Pancreas (tissue), 10 donors: ENCODE data around the gene FAM20C. TPM values are rescaled to one million over a fixed set of nuclear protein-coding genes. Genes with fewer than 3 reads are reported as not detected.
A peak's percentile ranks its signal among the peaks of the same experiment; 100 is the strongest.

Experiments used
- ATAC-seq, 4 donors: fragments of 200-7000 bp; cut with Tn5 transposase; one replicate each; pipeline versions ENCODE4 v1.8.0 to v1.9.1; 2020; ENCODE audit warnings: mild to moderate bottlenecking in 4 of 4, moderate library complexity in 4 of 4
- DNase-seq, 6 donors: peaks; one replicate each; pipeline ENCODE4 v3.0.0-alpha.2; 2020
- FAIRE-seq: peaks from 2 replicates; lab custom pipeline; 2012; peaks lifted over from hg19 to GRCh38; lab: Jason Lieb, UNC
- H3K27ac ChIP-seq, 4 donors: fragments of 200-600 bp; sonication (generic); 1 replicate in 3 of 4; 2 replicates in 1 of 4; pipeline versions ENCODE4 v1.5.0 to v1.8.0; 2020
- H3K27me3 ChIP-seq, 4 donors: fragments of 200-600 bp; one replicate each; pipeline ENCODE4 v1.8.0; 2021
- H3K36me3 ChIP-seq, 3 donors: fragments of 200-600 bp; sonication (generic) in 1 of 3; one replicate each; pipeline versions ENCODE4 v1.5.0 to v1.8.0; 2020 to 2021
- H3K4me1 ChIP-seq, 3 donors: fragments of 200-600 bp; one replicate each; pipeline ENCODE4 v1.8.0; 2021
- H3K4me3 ChIP-seq, 4 donors: fragments of 200-600 bp; sonication (generic) in 2 of 4; one replicate each; pipeline versions ENCODE4 v1.5.0 to v1.8.0; 2020 to 2021
- H3K9me3 ChIP-seq, 4 donors: fragments of 200-600 bp; one replicate each; pipeline ENCODE4 v1.8.0; 2021
- WGBS, 2 donors: extraction: QIAGEN DNeasy Blood & Tissue Kit; methylation state at CpG; one replicate each; pipeline ENCODE4 v1.1.7; 2013; 5-methylcytosine and 5-hydroxymethylcytosine counted together
- intact Hi-C, 3 donors: fragments of 100-400 bp; cut with DNase I; formaldehyde crosslinking; loops; one replicate each; pipeline versions ENCODE4 v1.11.1 to v1.14.2; 2022
- polyA plus RNA-seq, 2 donors: library from polyadenylated mRNA; stranded (reverse); fragments of 200-250 nt; gene quantifications; one replicate each; pipeline ENCODE4 v1.2.3, GENCODE V29; 2013
- total RNA-seq, 6 donors: library from RNA; stranded (reverse); fragmentation: NEBNext Ultra II Directional in 4 of 6; extraction: Animal tissue kit (Norgen Biotek cat#: 25700) in 4 of 6; gene quantifications; one replicate each; pipeline versions ENCODE4 v1.2.1 to v1.2.4, GENCODE V29; 2021 to 2023
- TF ChIP-seq, protein P1 (sequence below), 4 donors: fragments of 200-600 bp; sonication (generic) in 3 of 4; IDR thresholded peaks; one replicate each; pipeline versions ENCODE4 v1.5.0 to v1.8.0; 2021; ENCODE audit warnings: antibody characterized with exemption in 4 of 4
- donor health status: healthy with polysubstance abuse.
- donor health status: DM: no; HTN: no; CAD: no; lungs with moderate emphysema.
- donor health status: DM: no; HTN: no; CAD: no.
- donor health status: control.
- donor health status: control.
- donor health status: Bipolar disorder and iron deficiency.
- donor health status: DM: yes; HTN: yes; CAD: no.
- donor health status: DM: no; HTN: no; CAD: no.
- donor health status: DM: no; HTN: no; CAD: no.
- donor health status: DM: yes; HTN: yes; CAD: no.

Gene FAM20C
- total and polyA plus RNA-seq, 8 donors = 8.9 to 43.1 (median 13.4) TPM

DNA sequence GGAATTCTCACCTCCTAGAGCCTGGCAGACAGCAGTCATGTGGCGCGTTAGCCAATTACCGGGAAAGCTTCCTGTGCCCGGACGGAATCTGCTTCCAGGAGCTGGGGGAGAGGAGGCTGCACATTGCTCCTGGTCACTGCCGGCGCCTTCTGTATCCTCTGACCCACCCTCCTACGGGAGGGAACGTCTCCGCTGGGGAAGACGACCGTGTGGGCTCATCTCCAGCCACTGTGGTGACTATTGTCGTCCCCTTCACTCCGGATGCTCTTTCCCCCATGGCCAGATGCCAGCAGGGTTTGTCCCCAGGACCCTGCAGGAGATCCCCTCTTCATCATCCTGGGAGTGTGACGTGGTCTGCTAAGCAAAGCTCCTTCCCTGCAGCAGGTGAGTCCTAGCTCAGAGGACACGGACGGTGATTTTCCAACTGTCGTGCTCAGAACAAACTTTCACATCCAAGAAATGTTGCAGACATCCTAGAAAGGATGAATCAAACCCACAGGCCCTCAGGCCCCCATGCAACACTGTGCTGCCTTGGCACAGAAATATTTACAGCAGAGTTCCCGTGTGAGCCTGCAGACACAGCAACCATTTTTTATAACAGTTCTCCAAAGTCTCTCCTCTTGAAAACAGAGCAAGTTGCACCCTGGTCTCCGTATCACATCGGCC lies 29.6 kb upstream of the FAM20C start:
- TF ChIP-seq, protein P1, sequence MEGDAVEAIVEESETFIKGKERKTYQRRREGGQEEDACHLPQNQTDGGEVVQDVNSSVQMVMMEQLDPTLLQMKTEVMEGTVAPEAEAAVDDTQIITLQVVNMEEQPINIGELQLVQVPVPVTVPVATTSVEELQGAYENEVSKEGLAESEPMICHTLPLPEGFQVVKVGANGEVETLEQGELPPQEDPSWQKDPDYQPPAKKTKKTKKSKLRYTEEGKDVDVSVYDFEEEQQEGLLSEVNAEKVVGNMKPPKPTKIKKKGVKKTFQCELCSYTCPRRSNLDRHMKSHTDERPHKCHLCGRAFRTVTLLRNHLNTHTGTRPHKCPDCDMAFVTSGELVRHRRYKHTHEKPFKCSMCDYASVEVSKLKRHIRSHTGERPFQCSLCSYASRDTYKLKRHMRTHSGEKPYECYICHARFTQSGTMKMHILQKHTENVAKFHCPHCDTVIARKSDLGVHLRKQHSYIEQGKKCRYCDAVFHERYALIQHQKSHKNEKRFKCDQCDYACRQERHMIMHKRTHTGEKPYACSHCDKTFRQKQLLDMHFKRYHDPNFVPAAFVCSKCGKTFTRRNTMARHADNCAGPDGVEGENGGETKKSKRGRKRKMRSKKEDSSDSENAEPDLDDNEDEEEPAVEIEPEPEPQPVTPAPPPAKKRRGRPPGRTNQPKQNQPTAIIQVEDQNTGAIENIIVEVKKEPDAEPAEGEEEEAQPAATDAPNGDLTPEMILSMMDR (IDR thresholded peaks at IDR 0.05) = no peak
- Histone ChIP-seq H3K9me3 (no peaks in the 10 kb centered on the region), H3K4me3 (no peak overlapping the region), H3K27ac (no peak overlapping the region), H3K4me1 (peaks cover 0 to 10% (median 7%) of the 10 kb centered on the region in 3 donors), H3K36me3 (no peaks in the 10 kb centered on the region), H3K27me3 (no peaks in the 10 kb centered on the region)
- intact Hi-C loops = no loop called here
- 73 to 80% methylated on average over 21 of the region's 21 CpGs for WGBS, 2 donors
- DNase-seq = peak in 4 of 6 donors; percentile 11 to 45 (median 24)
- no peak for ATAC-seq
- no peak for FAIRE-seq

DNA sequence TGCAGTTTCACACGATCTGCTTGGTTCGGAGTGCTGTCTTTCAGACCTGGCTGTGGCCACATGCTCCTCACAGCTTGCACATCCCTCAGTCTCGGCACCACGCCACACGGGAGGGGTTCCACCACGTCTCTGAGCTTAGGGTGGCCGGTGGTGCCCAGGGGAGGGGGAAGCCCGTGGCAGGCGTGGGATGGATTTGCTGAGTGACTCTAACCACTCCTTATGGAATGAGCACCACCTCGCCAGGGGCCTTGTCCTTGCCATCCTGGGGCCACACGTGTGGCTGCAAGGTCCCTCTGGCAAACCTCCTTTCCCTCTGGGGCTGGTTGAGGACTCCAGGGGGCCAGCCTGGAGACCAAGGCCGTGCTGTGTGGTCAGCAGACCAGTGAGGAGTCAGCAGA lies 29.1 kb upstream of the FAM20C start:
- intact Hi-C loops = no loop called here
- FAIRE-seq = no peak
- DNase-seq = peak in 4 of 6 donors; percentile 17 to 51 (median 32)
- WGBS, 2 donors = 69 to 83% methylated on average over 12 of the region's 12 CpGs
- TF ChIP-seq, protein P1 (IDR thresholded peaks at IDR 0.05) = no peak
- H3K4me1 ChIP-seq = peaks cover 0 to 10% (median 7%) of the 10 kb centered on the region in 3 donors
- H3K9me3 ChIP-seq = no peaks in the 10 kb centered on the region
- ATAC-seq = no peak
- no peak overlapping the region for H3K4me3 ChIP-seq
- no peak overlapping the region for H3K27ac ChIP-seq
- no peaks in the 10 kb centered on the region for H3K27me3 ChIP-seq
- H3K36me3 ChIP-seq = no peaks in the 10 kb centered on the region

DNA sequence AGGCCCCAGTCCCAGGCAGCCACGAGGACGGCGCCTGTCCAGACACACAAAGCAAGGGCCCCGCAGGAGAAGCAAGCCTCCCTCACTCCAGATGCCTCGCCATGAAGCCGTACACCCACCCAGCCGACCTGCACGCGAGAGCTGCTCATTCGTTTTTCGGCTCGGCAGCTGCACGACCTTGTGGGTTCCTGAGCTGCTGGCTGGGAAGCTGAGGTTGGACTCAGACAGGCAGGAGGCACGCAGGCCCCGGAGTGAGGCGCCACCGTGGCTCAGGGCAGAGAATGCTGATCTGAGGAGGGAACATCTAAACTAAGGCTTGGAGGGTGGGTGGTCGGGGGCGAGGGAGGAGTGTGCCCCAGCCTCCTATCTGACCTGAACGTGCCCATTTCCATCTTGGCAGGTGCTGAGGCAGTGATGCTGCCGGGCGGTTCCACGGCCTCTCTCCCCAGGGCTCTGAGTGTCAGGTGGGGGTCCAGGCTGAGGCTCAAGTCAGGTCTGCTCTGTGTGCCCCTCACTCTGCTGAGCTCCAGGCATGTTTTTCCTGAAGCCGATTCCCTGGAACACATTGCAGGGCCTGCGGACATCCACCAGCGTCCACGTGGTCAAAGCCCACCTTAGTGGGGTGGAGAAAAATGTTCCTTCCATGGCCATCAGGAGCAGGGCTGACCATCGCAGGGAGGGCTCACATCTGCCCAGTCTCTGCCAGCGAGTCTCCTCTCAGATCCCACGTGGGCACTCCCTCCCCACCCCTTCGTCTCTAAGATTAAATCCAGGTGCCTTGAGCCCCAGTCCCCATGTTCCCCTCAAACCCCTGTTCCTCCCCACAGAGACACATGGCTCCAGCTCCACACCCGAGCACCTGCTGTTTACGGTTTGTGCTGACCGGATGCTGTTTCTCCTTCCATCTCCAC lies 28.1 kb upstream of the FAM20C start:
- ATAC-seq (no peak), DNase-seq (peak in 3 of 6 donors; percentile 18 to 58 (median 55)), FAIRE-seq (no peak)
- TF ChIP-seq, protein P1 (IDR thresholded peaks at IDR 0.05) = no peak
- H3K27ac ChIP-seq = no peak overlapping the region
- H3K9me3 ChIP-seq = no peaks in the 10 kb centered on the region
- peaks cover 0 to 10% (median 7%) of the 10 kb centered on the region in 3 donors for H3K4me1 ChIP-seq
- 55 to 68% methylated on average over 34 of the region's 34 CpGs for WGBS, 2 donors
- intact Hi-C loops = no loop called here
- H3K36me3 ChIP-seq = no peaks in the 10 kb centered on the region
- no peaks in the 10 kb centered on the region for H3K27me3 ChIP-seq
- H3K4me3 ChIP-seq = no peak overlapping the region

DNA sequence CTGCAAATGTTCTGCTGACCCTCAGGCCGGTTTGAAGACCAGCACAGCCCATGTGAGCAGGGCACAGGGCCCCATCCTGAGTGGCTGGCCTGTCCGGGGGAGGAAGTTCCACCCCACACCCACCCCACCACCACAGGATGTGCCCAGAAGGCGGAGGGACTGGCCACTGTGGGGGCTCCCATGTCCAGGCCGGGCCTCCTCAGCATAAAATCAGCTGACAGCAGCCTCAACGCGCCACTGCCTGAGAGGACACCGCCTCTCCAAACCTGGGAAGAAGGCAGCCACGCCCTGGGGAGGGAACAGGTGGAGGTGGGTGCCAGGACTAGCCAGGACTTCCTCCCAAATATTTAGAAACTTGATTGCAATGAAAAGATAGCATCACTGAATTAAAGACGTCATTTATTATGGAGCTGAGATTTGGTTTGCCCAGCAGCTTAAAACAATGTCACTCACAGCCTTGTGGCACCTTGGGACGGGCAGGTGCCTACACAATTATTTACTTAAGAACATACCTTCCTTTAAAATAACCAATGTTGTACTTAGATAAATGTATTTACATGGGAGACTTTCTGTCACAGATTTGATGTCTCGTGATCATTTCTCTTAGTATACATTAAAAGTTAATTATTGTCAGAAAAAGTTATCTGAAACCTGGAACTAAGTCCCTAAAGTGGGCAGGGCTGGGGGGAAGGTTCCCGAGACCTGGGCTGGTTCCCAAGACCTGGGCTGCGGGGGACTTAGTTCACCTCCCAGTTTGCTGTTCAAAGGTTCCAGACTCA lies 27.3 kb upstream of the FAM20C start:
- no peaks in the 10 kb centered on the region for H3K27me3 ChIP-seq
- H3K4me1 ChIP-seq = peaks cover 0 to 10% (median 7%) of the 10 kb centered on the region in 3 donors
- WGBS, 2 donors = 35 to 38% methylated on average over 13 of the region's 13 CpGs
- DNase-seq = peak in 4 of 6 donors; percentile 22 to 58 (median 48)
- no peaks in the 10 kb centered on the region for H3K9me3 ChIP-seq
- no peak overlapping the region for H3K4me3 ChIP-seq
- no peaks in the 10 kb centered on the region for H3K36me3 ChIP-seq
- peak in 3 of 4 donors; percentile 21 to 54 (median 41) for ATAC-seq
- H3K27ac ChIP-seq = no peak overlapping the region
- intact Hi-C loops = no loop called here
- no peak for FAIRE-seq
- TF ChIP-seq, protein P1 (IDR thresholded peaks at IDR 0.05) = no peak
